A172 (cell line): Measurements from ENCODE around the gene NNAT. TPM values are rescaled to one million over a fixed set of nuclear protein-coding genes. Genes with fewer than 3 reads are reported as not detected.

Experiments
- DNase-seq: peaks from one replicate; pipeline ENCODE4 v3.0.0-alpha.2; 2015; ENCODE audit warnings: low spot score
- total RNA-seq: library from RNA; depleted of rRNA; stranded (reverse); fragments of >200 nt; shearing (Covaris generic); gene quantifications from 2 replicates; pipeline ENCODE4 v1.2.3, GENCODE V29; 2014

The NNAT gene
- total RNA-seq, 1 experiment from 2014 or later = not detected

GRCh38 chr20:37523911-37524700, 3.1 kb downstream of the NNAT start:
- DNase-seq = no peak

- DNase-seq = peak; percentile 61
These were observed 4.0 kb downstream of the NNAT start for GRCh38 chr20:37524859-37525708.

- DNase-seq = no peak
These were observed 4.8 kb downstream of the NNAT start for GRCh38 chr20:37525810-37526209.

GRCh38 chr20:37526238-37526838, 5.3 kb downstream of the NNAT start:
- DNase-seq = peak; percentile 28

DNA sequence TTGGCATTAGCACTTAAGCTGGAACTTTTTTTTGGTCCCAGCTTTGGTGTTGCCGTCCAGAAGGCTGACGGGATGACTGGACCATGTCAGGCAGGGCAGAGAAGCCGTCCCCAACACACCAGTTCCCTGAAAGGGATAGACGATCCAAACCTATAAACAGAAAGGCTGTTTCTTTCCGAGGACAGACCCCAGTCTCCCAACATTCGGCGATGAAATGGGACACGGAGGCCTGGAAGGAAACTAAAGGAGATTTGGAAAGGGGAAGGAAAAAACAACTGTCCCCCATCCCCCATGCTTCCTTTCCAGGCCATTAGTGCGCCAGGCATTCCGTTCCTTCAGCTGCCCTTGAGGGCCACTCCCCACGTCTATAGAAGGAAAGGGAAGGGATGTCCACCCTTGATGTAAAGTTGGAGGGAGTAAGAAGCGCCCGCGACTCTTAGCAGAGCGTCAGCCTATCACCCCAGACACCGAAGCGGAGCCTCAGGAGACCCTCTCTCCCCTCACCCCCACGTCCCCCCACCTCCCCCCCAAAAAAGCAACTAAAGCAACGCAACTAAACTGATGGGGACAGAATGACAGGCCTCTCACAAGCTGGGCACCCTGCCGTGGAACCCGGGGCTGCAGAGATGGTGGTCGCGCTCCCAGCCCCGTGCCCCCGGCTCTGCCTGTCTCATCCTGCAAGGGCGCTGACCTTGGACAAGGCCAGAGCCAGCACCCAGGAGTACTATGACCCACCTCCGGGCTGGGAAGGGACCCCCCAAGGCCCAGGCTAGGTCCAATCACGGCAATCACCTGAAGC, 6.0 kb downstream of the NNAT start:
- peak; percentile 32 for DNase-seq

DNA sequence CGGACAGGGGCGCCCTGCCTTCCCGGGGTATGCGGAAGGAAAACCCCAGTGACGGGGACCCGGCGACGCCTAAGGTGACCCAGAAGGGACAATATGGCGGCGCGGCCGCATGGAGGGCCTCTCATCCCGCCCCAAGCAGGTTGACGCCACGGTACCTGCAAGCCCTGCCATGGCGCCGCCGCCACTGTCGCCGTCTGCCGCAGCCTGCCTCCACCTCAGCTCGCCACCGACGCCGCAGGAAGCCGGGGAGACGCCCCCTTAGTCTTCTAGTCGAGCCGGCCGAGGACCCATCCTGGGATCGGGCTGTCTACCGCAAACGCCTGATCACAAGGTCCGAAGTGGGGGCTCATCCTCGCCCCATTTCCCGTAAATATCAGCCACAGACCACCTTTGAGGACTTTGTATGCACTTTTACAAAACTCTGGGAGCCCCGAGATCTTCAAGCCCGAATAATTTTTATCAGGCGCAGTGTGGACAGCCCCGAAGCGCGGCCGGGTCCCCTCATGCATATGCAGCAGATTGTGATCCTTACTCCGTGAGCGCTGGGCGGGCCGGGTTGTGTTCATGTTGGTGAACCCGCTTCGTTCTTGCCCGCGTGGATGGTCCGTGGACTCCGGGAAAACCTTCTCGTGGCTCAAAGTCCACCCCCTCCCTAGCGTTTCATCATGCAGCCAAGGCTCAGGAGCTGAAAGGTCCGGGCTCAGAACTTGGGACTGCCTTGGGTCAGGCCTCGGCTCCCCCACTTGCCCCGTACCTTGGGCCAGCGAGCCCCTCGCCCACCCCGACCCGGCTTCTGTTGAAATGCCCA, 6.8 kb downstream of the NNAT start, which contains the start of gene BLCAP:
BLCAP (minus strand) TSS at position 239 of the 808 bp plus-strand sequence. CDS start 8,702 bp downstream, outside the sequence.
- DNase-seq = peak; percentile 80

- DNase-seq = no peak
These were observed 7.6 kb downstream of the NNAT start for GRCh38 chr20:37528446-37529213.

DNA sequence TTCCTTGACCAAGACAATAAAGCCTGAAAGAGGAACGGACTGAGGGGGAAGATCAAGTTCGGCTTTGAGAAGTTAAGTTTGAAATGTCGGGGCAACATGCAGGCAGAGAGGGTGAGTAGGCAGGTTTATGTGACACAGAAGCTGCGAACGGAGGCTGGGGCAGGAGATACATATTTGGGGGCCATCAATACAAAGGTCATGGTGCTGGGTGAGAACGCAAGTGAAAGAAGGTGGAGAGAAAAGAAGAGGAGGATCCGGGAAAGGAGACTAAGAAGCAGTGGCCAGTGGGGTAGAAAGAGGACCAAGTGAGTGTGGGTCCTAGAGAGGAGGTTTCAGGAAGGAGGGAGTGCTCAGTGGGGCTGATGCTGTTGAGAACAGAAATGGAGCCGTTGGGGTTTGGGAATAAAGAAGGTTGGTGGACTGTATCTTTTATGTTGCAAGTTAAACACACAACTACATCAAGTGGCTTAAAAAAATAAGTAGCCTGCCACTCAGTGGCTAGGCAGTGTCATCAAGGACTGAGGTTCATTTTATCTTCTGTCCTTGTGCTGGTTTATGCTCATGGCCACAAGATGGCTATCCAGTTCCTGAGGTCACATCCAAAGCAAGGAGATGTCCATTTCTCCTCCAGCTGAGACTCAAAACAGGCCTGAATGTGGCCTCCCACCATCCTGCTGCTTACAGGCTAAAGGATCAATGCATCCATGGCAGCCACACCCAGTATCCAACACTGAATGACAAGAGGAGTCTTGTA, 8.3 kb downstream of the NNAT start:
- no peak for DNase-seq

DNA sequence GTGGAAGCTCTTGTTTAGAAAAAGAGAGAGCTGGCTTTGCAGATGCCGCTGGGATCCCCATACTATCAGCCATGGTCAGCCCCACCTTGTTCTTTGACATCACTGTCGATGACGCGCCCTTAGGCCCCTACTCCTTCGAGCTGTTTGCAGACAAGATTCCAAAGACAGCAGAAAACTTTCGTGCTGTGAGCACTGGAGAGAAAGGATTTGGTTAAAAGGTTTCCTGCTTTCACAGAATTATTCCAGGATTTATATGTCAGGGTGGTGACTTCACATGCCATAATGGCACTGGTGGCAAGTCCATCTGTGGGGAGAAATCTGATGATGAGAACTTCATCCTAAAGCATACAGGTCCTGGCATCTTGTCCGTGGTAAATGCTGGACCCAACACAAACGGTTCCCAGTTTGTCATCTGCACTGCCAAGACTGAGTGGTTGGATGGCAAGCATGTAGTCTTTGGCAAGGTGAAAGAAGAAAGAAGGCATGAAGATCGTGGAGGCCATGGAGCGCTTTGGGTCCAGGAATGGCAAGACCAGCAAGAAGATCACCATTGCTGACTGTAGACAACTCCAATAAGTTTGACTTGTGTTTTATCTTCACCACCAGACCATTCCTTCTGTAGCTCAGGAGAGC, 9.0 kb downstream of the NNAT start:
- DNase-seq = no peak

DNA sequence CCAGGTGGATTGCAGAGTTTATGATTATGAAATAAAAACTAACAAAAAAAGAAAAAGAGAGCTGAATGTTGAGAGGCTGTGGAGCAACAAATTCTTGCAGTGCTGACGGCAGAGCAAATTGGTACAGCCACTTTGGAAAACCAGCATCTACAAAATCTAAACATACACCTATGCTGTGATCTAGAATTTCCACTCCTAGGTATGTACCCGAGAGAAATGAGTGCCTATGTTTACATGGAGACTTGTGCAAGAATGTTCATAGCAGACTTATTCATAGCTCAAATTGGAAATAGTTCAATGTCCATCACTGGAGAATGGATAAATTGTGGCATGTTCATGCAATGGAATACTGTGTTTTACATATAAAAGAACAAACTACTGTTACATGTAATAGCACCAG, 9.6 kb downstream of the NNAT start:
- no peak for DNase-seq

DNA sequence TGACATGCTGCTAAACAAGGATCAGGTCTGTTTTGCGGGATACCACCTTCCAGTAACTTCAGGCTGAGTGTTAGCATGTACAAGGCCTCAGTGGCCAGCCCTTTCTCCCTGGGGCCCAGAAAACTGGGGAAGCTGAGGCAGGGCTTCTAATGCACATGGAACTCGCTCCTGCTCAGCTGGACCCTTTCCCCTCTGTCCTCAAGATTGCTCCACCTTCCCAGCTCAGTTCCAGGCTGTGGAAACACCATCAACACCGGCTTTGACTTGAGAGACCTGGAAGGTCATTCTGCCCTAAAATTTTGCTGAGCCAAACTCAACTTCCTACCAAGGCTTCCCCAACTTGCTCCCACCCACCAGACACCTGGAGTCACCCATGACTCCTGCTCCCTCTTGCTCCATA, 10.8 kb downstream of the NNAT start:
- DNase-seq = no peak

DNA sequence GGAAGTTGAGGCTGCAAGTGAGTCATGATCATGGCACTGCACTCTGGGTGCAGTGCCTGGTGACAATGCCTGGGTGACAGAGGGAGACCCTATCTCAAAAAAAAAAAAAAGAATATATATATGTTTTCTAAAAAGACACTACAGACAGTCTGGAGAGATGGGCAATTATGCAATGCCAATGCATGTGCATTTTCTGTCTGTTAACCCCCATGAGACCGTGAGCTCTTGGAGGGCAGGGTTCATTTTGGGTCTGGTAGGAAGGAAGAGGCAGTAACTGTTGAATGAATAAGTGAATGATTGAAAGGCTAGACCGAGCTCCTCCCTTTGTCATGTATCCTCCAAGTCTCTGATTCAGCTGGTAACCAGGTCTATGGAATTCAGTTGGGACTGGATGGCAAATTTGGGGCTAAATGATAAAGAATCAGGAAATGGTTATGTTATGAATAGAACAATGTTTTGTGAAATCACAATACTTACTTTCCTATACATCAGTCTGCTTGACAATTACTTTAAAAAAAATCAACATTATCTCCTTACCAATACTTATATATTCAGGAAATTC, 12.2 kb downstream of the NNAT start:
- DNase-seq = no peak

DNA sequence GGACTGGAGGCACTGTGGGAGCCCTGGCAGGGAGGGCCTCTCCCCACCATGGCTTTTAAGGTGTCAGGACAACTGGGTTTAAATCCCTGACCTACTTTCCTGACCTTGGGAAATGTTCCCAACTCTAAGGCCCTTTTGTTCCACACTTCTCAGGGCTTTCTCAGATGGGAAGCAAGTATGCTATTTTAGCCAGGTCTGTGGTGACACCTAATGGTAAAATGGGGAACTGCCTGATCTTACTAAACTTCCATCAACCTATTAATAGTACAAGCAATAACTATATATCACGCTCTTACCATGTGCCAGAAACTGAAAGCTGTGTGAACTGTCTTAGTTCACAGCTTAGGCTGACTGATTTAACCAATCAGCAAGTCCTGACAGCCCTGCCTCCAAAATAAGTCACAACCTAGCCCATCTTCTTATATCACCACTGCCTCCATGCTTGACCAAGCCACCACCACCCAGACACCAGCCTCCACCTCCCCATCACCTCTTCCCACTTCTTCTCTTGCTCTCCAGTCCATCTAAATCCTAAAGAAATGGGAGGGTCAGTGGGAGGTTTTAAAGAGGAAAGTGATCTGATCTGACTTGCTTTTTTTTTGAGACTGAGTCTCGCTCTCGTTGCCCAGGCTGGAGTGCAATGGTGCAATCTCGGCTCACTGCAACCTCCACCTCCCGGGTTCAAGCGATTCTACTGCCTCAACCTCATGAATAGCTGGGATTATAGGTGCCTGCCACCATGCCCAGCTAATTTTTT, 13.5 kb downstream of the NNAT start:
- peak; percentile 88 for DNase-seq

GRCh38 chr20:37535443-37536132, 14.5 kb downstream of the NNAT start:
- no peak for DNase-seq

- DNase-seq = no peak
These were observed 16.5 kb downstream of the NNAT start for GRCh38 chr20:37537505-37537904.

DNA sequence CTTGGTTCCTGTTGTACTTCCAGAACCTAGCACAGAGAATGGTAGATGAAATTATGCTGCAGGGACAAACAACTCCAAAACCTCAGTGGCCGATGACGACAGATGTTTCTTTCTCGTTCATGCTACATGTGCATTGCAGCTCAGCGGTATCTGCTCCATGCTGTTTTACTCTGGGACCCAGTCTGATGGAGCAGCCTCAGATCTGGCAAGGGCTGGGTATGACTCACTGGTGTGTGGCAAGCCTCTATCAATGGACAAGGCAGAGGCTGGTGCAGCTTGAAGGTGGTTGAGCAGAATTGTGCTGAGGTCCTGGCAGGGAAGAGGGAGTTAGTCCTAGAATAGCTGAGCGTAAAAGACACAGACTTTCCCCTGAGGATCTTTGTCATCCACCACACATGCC, 17.0 kb downstream of the NNAT start:
- peak; percentile 48 for DNase-seq

- no peak for DNase-seq
These were observed 18.4 kb downstream of the NNAT start for GRCh38 chr20:37539424-37539823.
